ENCODE results near the gene MRLN. TPM values are rescaled to one million over a fixed set of nuclear protein-coding genes. Genes with fewer than 3 reads are reported as not detected.
"Not testable (repeated sequence)": the region's sequence is repeated elsewhere in the genome, so short reads cannot be mapped to it uniquely, and the experiment has no call there.

Gene MRLN
- total RNA-seq, 1 donor from 2014 or later, result 0.82 TPM

DNA sequence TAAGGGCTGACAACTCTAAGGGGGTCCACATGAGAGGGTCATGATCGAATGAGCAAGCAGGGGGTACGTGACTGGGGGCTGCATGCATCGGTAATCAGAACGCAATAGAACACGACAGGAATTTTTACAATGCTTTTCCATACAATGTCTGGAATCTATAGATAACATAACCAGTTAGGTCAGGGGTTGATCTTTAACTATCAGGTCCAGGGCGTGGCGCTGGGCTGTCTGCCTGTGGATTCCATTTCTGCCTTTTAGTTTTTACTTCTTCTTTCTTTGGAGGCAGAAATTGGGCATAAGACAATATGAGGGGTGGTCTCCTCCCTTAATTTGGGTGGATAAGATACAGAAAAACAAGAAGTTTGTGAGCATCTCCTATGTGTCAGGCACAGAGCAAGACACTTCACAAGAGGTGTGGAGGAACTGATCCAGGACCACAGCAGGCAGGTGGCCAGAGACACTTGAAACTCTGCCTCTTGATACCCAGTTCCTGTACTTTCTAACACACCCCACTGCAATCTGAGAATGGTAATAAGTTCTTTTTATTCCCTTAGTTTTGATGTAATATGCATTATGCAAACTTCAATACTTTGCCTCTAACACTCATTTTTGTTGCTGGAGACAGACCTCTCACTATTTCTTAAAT, 18.0 kb upstream of the MRLN start:
- no peak for DNase-seq
- Mint-ChIP-seq H3K9me3 (no peaks in the 10 kb centered on the region), H3K36me3 (ENCODE audit: low read depth) (no peaks in the 10 kb centered on the region), H3K4me1 (no peaks in the 10 kb centered on the region), H3K27me3 (peaks cover 2% of the 10 kb centered on the region), H3K27ac (no peak overlapping the region), H3K4me3 (no peak overlapping the region)
- intact Hi-C loops (cut with micrococcal nuclease), result no loop called here

DNA sequence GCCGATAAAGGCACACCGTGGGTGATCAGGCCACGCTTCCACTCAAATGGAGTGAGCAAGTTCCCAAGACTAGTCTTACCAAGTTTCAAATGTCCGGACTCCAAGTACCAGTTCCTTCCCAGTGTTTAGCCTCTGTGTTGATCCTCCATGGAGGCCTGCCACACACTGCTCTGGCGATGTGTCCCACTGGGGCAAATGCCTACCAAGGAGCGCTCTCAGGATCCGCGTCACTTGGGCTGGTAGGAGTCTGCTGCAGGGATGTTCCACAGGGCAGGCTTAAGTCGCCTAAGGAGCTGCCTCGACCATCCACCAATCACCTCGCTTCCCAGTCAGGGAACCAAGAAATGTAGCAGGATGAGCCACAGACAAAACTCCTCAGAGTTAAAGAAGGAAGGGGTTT, 17.4 kb upstream of the MRLN start:
- H3K4me3 Mint-ChIP-seq, result no peak overlapping the region
- no peaks in the 10 kb centered on the region for H3K36me3 Mint-ChIP-seq (ENCODE audit: low read depth)
- no peak overlapping the region for H3K27ac Mint-ChIP-seq
- intact Hi-C loops (cut with micrococcal nuclease), result no loop called here
- peaks cover 2% of the 10 kb centered on the region for H3K27me3 Mint-ChIP-seq
- H3K4me1 Mint-ChIP-seq, result no peaks in the 10 kb centered on the region
- no peak for DNase-seq
- H3K9me3 Mint-ChIP-seq, result no peaks in the 10 kb centered on the region

DNA sequence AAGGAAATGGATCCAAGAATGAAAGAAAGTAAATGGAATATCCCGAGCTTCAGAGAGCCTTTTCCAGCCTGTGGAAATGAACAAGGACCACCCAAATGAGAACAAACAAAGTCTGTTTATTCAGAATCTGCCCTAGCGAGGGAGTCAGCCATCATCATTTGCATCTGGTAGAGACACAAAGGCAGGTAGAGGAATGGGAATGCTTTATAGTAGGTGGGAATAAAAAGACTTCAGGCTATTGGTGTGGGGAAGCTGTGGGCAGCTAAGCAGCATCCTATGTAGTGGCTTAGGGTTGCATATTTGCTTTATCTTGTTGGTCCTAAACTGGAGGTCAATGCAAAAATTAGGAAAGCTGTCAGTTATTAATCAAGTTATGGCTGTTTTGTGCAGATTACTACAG, 9.2 kb upstream of the MRLN start:
- no peak overlapping the region for H3K27ac Mint-ChIP-seq
- no peak overlapping the region for H3K4me3 Mint-ChIP-seq
- H3K9me3 Mint-ChIP-seq, result peaks cover 3% of the 10 kb centered on the region
- intact Hi-C loops (cut with micrococcal nuclease), result no loop called here
- H3K36me3 Mint-ChIP-seq (ENCODE audit: low read depth), result no peaks in the 10 kb centered on the region
- H3K4me1 Mint-ChIP-seq, result no peaks in the 10 kb centered on the region
- no peaks in the 10 kb centered on the region for H3K27me3 Mint-ChIP-seq
- DNase-seq, result no peak

DNA sequence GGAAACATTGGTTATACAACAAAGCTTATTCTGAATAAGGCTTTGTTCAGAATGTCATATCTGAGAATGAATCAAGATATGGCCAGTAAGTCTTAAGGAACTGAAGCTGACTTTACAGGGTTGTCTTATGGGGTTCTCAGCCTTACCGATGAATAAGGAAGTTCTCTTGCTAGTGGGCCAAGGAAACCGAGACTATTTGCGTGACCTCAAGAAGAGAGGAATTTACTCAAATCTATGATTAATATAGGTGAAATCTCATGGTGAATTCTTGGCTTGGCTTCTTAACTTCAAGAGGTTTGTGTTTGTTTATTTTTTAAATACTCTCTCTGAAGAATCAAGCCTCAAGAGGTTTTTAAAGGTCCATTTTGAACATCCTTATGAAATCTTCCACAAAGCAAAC, 4.7 kb upstream of the MRLN start:
- H3K4me1 Mint-ChIP-seq, result no peaks in the 10 kb centered on the region
- H3K36me3 Mint-ChIP-seq (ENCODE audit: low read depth), result no peaks in the 10 kb centered on the region

DNA sequence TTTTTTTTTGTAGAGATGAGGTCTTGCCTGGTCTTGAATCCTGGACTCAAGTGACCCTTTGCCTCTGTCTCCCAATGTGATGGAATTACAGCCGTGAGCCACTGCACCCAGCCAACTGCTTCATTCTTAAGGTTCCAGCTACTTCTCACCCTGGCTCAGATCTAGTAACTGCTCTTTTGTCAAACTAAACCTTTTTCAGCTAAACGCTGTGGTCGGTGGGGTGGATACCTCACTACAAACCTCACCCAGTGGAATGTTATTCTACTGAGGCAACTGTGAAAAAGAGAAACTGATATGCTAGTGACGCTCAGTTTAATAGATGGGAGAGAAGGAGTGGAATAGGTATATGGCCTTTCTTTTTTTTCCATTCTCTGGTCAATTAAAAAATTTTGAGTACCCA, 1.7 kb upstream of the MRLN start:
- intact Hi-C loops (cut with micrococcal nuclease), result no loop called here
- no peak overlapping the region for H3K27ac Mint-ChIP-seq

More for the DNA sequence above, 4.7 kb upstream of the MRLN start:
- no peak overlapping the region for H3K27ac Mint-ChIP-seq
- intact Hi-C loops (cut with micrococcal nuclease), result no loop called here
- peaks cover 5% of the 10 kb centered on the region for H3K27me3 Mint-ChIP-seq
- peaks cover 3% of the 10 kb centered on the region for H3K9me3 Mint-ChIP-seq
- no peak for DNase-seq
- H3K4me3 Mint-ChIP-seq, result no peak overlapping the region

DNA sequence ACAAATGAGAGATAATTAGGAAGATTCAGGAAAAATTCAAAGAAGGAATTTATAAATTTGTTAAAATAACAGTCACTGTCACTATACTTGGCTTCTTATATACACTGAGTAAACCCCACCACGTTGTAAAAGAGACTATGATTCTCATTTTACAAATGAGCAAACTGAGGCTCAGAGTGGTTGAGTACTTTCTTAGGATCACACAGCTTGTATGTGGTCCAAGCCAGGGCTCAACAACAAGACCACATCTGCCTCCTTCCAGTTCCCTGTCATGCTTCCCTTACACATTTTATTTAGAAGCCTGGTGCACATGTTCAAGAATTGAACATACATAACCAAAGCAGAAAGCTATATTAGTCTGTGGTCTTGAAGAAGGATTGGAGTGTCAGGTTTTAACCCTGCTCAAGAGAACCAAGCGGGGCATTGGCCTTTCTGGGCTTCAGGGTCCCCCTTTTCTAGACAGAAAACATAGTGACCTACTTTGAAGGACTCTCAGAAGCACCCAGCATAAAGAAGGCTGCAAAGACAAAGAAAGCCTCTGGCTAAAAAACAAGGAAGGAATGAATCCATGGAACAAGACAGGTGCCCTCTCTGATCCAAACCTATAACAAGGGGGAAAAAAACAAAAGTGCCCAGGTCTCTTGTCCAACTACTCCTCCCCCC, 846 bp downstream of the MRLN start:
- Mint-ChIP-seq H3K9me3 (no peaks in the 10 kb centered on the region), H3K4me3 (no peak overlapping the region), H3K27ac (no peak overlapping the region), H3K4me1 (no peaks in the 10 kb centered on the region), H3K27me3 (peaks cover 10% of the 10 kb centered on the region), H3K36me3 (ENCODE audit: low read depth) (no peaks in the 10 kb centered on the region)
- intact Hi-C loops (cut with micrococcal nuclease), result no loop called here
- no peak for DNase-seq

More for the DNA sequence above, 1.7 kb upstream of the MRLN start:
- no peaks in the 10 kb centered on the region for H3K36me3 Mint-ChIP-seq (ENCODE audit: low read depth)
- DNase-seq, result no peak
- no peaks in the 10 kb centered on the region for H3K9me3 Mint-ChIP-seq
- peaks cover 10% of the 10 kb centered on the region for H3K27me3 Mint-ChIP-seq
- H3K4me3 Mint-ChIP-seq, result no peak overlapping the region
- no peaks in the 10 kb centered on the region for H3K4me1 Mint-ChIP-seq

GRCh38 chr10:59750155-59750945, 2.9 kb downstream of the MRLN start:
- H3K27me3 Mint-ChIP-seq, result peaks cover 8% of the 10 kb centered on the region
- H3K4me3 Mint-ChIP-seq, result no peak overlapping the region
- no peak for DNase-seq
- H3K4me1 Mint-ChIP-seq, result no peaks in the 10 kb centered on the region
- H3K36me3 Mint-ChIP-seq (ENCODE audit: low read depth), result no peaks in the 10 kb centered on the region
- no peaks in the 10 kb centered on the region for H3K9me3 Mint-ChIP-seq
- H3K27ac Mint-ChIP-seq, result no peak overlapping the region
- intact Hi-C loops (cut with micrococcal nuclease), result no loop called here

- H3K27ac Mint-ChIP-seq, result no peak overlapping the region
- no peaks in the 10 kb centered on the region for H3K9me3 Mint-ChIP-seq
- no peak overlapping the region for H3K4me3 Mint-ChIP-seq
- no peak for DNase-seq
- no peaks in the 10 kb centered on the region for H3K4me1 Mint-ChIP-seq
- intact Hi-C loops (cut with micrococcal nuclease), result no loop called here
- peaks cover 8% of the 10 kb centered on the region for H3K27me3 Mint-ChIP-seq
- no peaks in the 10 kb centered on the region for H3K36me3 Mint-ChIP-seq (ENCODE audit: low read depth)
Observed at GRCh38 chr10:59748834-59749233, 4.4 kb downstream of the MRLN start.

DNA sequence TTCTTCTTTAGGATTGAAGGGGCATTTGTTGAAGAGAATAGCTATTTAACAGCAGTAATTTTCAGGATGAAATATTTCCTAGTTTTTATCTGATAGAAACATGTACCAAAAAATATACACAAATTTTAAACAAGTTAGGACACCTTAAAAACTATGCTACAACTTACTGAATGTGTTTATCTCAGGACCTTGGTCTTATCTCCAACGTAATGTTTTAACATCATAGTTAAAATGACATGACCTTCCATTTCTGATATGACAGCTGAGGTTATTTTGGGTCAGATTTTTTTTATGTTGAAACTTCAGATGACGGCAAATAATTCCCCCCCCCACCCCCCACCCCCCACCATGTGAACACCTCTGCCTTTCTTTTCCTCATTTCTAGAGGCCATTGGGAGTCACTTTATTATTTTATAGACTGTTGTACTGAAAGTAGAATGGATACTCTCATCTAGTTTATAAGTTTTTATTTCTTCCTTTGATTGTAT, 8.0 kb downstream of the MRLN start:
- Mint-ChIP-seq H3K4me3 (no peak overlapping the region), H3K4me1 (no peaks in the 10 kb centered on the region), H3K9me3 (no peaks in the 10 kb centered on the region), H3K27me3 (no peaks in the 10 kb centered on the region), H3K27ac (no peak overlapping the region), H3K36me3 (ENCODE audit: low read depth) (no peaks in the 10 kb centered on the region)
- intact Hi-C loops (cut with micrococcal nuclease), result no loop called here
- DNase-seq, result no peak

DNA sequence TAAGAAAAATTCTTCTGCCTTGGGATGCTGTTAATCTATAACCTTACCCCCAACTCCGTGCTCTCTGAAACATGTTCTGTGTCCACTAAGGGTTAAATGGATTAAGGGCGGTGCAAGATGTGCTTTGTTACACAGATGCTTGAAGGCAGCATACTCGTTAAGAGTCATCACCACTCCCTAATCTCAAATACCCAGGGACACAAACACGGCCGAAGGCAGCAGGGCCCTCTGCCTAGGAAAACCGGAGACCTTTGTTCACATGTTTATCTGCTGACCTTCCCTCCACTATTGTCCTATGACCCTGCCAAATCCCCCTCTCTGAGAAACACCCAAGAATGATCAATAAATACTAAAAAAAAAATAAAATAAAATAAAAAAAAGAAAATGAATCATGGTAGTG, 8.5 kb downstream of the MRLN start:
- H3K27me3 Mint-ChIP-seq; H3K4me1 Mint-ChIP-seq; DNase-seq; H3K27ac Mint-ChIP-seq; intact Hi-C loops (cut with micrococcal nuclease); H3K36me3 Mint-ChIP-seq (ENCODE audit: low read depth); H3K9me3 Mint-ChIP-seq; H3K4me3 Mint-ChIP-seq: not testable (repeated sequence)

GRCh38 chr10:59744156-59744555, 9.1 kb downstream of the MRLN start:
- H3K27ac Mint-ChIP-seq; intact Hi-C loops (cut with micrococcal nuclease): not testable (repeated sequence)

GRCh38 chr10:59741583-59741982, 11.7 kb downstream of the MRLN start:
- Mint-ChIP-seq H3K4me3 (no peak overlapping the region), H3K36me3 (ENCODE audit: low read depth) (no peaks in the 10 kb centered on the region), H3K4me1 (no peaks in the 10 kb centered on the region), H3K27me3 (peaks cover 2% of the 10 kb centered on the region), H3K27ac (no peak overlapping the region), H3K9me3 (no peaks in the 10 kb centered on the region)
- DNase-seq, result no peak
- intact Hi-C loops (cut with micrococcal nuclease), result no loop called here

More at GRCh38 chr10:59744156-59744555, 9.1 kb downstream of the MRLN start:
- not testable (repeated sequence) for H3K4me3 Mint-ChIP-seq; H3K27me3 Mint-ChIP-seq; H3K36me3 Mint-ChIP-seq (ENCODE audit: low read depth); H3K4me1 Mint-ChIP-seq; DNase-seq; H3K9me3 Mint-ChIP-seq

DNA sequence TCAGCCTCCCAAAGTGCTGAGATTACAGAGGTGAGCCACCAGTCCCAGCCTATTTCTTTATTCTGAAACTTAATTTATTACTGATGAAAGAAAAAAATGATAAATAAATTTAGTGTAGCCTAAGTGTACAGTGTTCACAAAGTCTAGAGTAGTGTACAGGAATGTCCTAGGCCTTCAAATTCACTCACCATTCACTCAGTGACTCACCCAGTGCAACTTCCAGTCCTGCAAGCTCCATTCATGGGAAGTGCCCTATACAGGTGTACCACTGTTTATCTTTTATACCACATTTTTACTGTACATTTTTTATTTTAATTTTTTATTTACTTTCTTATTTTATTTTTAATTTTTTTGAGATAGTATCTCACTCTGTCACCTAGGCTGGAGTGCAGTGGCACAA, 12.2 kb downstream of the MRLN start:
- DNase-seq, result no peak
- no peak overlapping the region for H3K4me3 Mint-ChIP-seq
- no peak overlapping the region for H3K27ac Mint-ChIP-seq
- no peaks in the 10 kb centered on the region for H3K4me1 Mint-ChIP-seq
- peaks cover 2% of the 10 kb centered on the region for H3K27me3 Mint-ChIP-seq
- no peaks in the 10 kb centered on the region for H3K9me3 Mint-ChIP-seq
- H3K36me3 Mint-ChIP-seq (ENCODE audit: low read depth), result no peaks in the 10 kb centered on the region
- intact Hi-C loops (cut with micrococcal nuclease), result no loop called here

DNA sequence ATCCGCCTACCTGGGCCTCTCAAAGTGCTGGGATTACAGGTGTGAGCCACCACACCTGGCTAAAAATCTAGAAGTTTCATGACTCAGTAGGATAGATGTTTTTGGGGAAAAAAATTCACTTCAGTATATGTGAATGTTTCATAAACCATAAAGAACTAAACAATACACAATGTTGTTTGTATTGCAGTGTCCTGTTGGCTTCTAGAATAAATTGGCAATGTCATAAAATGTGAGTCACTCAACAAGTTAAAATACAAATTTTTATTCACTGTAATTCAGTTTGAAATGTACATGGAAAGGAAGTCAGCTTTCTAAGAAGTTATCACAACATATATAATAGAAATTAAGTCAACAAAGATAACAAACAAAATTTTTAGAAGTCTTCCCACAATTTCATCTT, 16.5 kb downstream of the MRLN start:
- Mint-ChIP-seq H3K9me3 (no peaks in the 10 kb centered on the region), H3K27ac (no peak overlapping the region), H3K27me3 (peaks cover 6% of the 10 kb centered on the region), H3K36me3 (ENCODE audit: low read depth) (no peaks in the 10 kb centered on the region), H3K4me1 (peaks cover 3% of the 10 kb centered on the region), H3K4me3 (no peak overlapping the region)
- DNase-seq, result no peak
- intact Hi-C loops (cut with micrococcal nuclease), result no loop called here
